Adipose tissue (tissue), 3 donors: ENCODE data around the gene B3GAT1. TPM values are rescaled to one million over a fixed set of nuclear protein-coding genes. Genes with fewer than 3 reads are reported as not detected.

Experiments used
- H3K27ac ChIP-seq: one replicate; pipeline ENCODE4 v1.5.1; 2013; ENCODE audit warnings: low read depth, low read length
- WGBS, 3 donors: extraction: QIAGEN DNeasy Blood & Tissue Kit; methylation state at CpG; one replicate each; pipeline ENCODE4 v1.1.7; 2013; 5-methylcytosine and 5-hydroxymethylcytosine counted together
- polyA plus RNA-seq, 3 donors: library from polyadenylated mRNA; stranded (reverse); fragments of 200-250 nt; gene quantifications; one replicate each; pipeline ENCODE4 v1.2.3, GENCODE V29; 2013
- donor health status: healthy with polysubstance abuse.
- donor health status: Bipolar disorder and iron deficiency.
- donor health status: healthy.

The B3GAT1 gene
- polyA plus RNA-seq, 3 donors, result 0.09 to 1.7 TPM; not detected in 1

DNA sequence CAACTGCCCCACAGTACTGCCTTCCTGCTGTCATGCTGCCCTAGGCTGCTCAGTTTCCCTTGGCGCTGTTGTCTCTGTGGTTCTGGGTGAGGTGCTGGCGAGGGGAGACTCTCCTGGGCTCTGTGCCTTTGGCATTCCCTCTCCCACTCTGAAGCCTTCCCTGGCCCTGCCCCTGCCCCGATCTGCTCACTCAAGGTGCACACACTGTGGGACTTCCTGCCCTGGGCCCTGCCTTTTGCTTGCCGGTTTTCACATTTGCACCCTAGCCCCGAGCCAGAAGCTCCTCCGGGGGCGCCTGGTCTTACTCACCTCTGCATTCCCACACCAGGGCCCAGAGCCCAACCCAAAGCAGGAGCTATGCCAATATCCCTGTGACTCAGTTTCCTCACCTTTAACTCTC, 12.0 kb downstream of the B3GAT1 start:
- H3K27ac ChIP-seq, result no peak overlapping the region
- WGBS, 3 donors, result 70 to 81% (median 79%) methylated on average over 7 of the region's 7 CpGs

DNA sequence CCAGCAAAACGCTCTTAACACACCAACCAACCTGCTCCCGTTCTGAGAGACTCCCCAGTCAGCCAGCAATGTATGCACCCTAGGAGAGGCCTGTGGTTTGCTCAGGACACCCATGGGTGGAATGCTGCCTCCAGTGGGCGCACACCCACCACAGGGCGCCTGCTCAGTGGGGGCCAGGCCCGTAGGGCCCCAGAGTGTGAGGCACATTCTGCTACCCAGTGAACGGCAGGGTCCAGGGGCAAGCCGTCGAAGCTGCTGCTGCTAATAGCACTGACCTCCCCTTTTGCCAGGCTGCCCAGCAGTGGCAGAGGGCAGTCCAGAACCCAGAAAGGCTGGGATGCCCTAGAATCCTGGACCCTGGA, 12.8 kb downstream of the B3GAT1 start:
- H3K27ac ChIP-seq, result no peak overlapping the region
- WGBS, 3 donors, result 72 to 88% (median 84%) methylated on average over 8 of the region's 8 CpGs

DNA sequence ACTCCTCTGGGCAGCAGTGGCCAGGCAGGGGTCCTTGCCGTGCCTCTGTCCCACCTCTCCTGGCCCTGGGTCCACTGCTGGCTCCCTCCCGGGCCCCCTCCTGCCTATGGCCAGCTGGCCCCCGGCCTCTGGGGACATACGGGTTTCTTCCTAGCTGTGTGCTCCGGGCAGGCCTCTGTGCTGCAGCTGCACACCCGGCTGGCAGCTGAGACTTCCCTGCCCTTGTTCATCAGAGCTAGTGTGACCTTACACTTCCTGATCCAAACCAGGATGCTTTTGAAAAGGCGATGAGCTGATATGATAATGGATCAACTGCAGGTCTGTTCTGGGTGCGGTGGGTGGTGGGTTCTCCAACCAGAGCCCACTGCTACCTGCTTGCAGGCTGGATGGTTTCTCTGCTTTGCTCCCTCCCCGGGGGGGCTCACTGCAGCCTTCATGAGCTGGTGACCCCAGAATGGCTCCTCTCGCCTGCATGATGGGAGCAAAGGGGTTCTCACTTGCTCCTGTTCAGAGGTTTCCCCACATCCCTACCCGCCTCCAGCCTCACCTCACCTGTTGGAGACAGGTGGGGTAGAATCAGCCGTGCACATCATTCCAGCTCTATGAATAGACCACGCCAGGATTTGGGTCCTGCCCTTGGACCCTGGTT, 13.3 kb downstream of the B3GAT1 start:
- no peak overlapping the region for H3K27ac ChIP-seq

DNA sequence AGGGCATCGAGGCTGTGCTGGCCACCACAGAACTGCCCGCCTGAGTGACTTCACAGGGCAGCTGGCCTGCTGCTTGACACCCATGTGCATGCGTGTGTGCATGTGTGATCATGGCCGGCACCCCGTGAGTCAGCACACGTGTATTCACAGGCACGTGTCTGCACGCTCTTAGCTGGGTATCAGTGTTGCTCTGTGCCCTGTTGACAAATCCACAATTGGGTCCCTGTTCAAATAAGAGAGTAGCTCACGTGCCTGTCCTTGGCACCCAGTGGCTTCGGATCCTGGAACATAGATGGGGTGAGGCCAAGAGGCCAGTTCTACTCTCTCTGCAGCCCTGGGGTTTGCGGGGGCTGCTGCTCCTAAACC, 14.0 kb downstream of the B3GAT1 start:
- 63 to 85% (median 74%) methylated on average over 11 of the region's 11 CpGs for WGBS, 3 donors

More for the DNA sequence above, 13.3 kb downstream of the B3GAT1 start:
- 55 to 68% (median 63%) methylated on average over 13 of the region's 13 CpGs for WGBS, 3 donors

DNA sequence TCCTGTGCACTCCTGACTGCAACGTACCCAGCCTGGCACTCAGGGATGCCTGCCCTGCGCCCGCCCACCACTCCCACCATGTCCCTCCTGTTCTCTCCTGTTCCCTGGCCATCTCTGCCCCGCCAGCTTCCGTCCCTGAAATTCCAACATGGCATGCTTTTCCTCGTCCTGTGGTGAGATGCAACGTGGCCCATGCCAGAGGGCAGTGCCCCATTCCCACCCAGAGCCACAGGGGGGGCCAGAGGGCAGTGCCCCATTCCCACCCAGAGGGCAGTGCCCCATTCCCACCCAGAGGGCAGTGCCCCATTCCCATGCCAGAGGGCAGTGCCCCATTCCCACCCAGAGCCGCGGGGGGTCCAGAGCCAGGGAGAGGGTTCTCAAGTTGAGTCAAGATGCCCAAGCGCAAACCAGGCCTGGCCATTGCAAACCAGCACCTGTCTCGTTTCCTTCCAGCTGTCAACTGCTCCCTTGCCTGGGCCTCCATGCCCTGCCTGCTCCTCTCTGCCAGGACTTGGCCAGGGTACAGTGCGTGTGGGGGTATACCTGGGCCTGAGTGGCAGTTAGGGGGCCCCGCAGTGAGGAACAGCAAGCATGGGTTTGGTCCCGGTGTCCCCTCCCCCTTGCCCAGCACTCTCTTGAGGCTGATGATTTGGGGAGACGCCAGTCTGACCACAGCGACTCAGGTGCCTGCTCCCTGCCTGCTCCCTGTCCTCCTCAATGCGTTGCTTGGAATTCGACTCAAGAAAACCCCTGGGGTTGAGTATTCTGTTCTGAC, 14.6 kb downstream of the B3GAT1 start:
- no peak overlapping the region for H3K27ac ChIP-seq
- WGBS, 3 donors, result 78 to 85% (median 83%) methylated on average over 18 of the region's 18 CpGs

More for the DNA sequence above, 14.0 kb downstream of the B3GAT1 start:
- H3K27ac ChIP-seq, result no peak overlapping the region

DNA sequence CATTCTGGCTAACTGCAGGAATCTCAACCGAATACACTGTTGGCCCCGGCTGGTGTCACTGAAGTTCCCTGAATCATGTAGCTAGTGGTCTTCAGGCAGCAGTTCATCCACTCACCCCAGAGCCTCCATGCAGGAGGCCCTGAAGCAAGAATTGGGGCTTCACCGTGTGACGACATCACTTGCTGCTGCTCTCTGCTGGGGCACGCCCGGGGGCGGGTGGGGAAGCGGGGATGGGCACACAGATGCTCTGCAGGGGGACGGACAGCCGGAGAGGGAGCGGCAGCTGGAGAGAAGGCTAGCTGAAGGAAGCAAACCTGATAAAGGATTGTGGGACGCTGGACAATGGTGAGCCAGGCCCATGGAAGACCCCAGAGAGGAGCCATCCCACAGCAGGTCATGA, 17.0 kb downstream of the B3GAT1 start:
- no peak overlapping the region for H3K27ac ChIP-seq
- WGBS, 3 donors, result 65 to 86% (median 70%) methylated on average over 12 of the region's 12 CpGs

DNA sequence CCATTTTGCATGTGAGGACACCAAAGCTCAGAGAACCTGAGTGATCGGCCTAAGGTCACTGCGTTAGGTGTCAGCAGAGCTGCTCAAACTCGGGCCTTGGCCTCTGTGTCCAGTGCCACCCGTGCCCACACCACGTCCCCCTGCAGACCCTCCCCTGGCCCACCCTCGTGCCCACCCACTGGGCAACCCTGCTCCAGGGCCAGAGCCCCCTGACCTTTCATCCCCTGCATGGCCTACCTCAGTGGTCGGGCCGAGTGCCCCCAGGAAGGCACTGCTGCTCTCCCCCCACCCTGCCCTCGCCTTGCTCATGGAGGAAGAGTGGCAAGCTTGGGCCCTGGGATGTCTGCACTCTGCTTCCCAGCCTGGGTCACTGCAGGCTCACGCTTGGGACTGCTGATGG, 17.7 kb downstream of the B3GAT1 start:
- 68 to 82% (median 82%) methylated on average over 10 of the region's 10 CpGs for WGBS, 3 donors
- no peak overlapping the region for H3K27ac ChIP-seq

DNA sequence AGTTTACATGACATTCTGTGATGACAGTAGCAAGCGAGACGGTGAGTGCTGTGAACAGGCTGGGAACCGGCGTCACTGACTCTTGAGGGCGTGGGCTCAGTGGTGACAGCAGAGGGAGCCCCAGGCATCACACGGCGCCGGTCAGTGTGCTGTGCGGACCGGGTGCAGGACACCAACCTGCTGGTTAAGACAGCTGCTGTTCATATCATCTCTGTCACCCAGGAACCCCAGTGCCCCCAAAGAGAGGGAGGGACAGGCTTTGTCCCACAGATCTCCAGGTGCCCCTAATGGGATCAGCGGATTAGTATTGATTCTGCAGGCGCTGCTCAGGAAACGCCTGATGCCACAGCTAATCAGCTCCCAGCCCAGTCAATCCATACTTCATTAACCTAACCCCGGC, 18.4 kb downstream of the B3GAT1 start:
- no peak overlapping the region for H3K27ac ChIP-seq
- WGBS, 3 donors, result 14 to 49% (median 37%) methylated on average over 14 of the region's 14 CpGs

DNA sequence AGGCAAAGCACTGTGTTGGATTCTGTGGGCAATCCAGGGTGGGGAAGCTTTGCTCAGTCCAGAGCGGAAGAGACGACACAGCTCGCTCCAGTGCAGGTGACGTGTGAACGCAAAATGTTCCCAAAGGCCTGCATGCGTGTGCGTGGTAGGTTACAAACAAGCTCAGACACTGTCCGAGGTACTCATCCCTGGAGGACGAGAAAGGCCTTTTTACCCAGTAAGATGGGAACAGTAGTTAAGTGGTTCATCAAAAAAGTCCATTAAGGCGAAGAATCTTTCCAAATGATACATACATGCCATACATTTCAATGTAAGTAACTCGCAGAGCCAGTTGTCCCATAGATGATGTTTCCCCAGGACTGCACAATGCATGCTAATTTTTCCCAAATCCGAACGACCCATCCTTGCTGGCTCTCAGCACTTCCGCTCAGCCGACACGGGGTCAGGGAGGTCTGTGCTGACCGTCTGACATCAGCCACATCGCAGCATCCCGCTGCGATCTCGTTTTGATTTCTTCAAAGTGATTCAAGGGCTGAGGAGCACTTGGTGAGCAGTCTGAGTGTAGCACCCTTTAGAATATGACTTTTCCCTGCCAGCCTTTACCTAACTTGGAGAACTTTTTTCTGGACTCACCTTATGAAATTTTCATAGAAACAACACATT, 19.0 kb downstream of the B3GAT1 start:
- no peak overlapping the region for H3K27ac ChIP-seq
- 81 to 84% (median 81%) methylated on average over 21 of the region's 21 CpGs for WGBS, 3 donors

DNA sequence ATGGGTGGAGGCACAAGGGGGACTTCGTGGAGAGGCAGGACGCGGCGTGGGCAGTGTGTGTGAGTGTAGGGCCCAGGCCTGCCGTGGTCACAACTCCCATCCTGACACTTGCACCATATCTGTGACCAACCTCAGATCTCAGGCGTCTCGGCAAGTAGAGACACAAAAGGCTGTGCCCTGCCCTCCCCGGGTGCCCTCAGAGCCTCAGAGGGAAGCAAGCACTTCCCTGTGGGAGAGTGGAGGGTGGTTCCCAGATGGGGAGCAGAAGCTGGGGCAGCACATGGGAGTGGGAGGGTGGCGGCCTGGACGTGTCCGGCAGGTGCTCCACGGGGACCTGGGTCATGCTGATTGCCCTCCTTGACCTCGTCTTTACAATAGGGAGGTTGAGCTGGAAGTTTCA, 20.4 kb downstream of the B3GAT1 start:
- 71 to 91% (median 86%) methylated on average over 9 to 13 of the region's 13 CpGs for WGBS, 3 donors
- H3K27ac ChIP-seq, result no peak overlapping the region

DNA sequence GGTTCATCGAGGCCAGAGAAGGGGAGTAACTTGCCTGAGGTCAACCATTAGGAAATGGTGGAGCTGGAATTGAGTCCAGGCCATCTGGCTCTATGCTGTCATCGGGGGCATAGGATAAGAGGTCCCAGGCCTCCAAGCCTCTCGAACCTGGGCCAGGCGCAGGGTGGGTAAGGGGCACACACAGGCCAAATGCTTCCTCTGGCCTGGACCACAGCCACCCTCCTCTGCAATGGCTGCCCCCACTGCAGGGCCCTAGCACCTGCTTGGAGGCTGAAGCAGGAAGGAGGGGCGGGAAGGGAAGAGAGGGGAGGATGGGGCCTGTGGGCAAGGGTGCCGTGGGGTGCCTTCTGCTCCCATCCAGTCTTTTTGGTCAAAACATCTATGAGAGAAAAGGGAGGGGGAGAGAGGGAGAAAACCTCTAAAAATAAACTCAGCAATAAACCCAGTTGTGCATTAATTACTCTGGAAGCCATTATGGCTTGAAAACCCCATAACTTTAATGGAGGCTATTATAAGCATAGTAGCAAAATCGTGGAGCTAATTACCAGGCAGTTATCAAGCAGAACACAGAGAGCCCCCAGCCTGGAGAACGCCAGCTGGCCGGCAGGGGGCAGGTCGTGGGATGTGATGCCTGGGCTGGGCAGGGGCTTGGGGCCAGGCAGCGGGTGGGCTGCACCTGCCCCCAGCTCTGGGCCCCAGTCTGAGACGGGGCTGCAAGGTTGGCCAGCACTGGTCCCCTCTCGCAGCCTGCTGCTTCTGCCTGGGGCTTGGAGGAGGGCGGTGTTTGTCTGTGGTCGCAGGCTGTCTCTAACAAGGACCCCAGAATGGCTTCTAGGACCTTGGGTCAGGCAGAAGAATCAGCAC, 21.1 kb downstream of the B3GAT1 start:
- no peak overlapping the region for H3K27ac ChIP-seq
- 74 to 79% (median 76%) methylated on average over 12 to 15 of the region's 15 CpGs for WGBS, 3 donors

DNA sequence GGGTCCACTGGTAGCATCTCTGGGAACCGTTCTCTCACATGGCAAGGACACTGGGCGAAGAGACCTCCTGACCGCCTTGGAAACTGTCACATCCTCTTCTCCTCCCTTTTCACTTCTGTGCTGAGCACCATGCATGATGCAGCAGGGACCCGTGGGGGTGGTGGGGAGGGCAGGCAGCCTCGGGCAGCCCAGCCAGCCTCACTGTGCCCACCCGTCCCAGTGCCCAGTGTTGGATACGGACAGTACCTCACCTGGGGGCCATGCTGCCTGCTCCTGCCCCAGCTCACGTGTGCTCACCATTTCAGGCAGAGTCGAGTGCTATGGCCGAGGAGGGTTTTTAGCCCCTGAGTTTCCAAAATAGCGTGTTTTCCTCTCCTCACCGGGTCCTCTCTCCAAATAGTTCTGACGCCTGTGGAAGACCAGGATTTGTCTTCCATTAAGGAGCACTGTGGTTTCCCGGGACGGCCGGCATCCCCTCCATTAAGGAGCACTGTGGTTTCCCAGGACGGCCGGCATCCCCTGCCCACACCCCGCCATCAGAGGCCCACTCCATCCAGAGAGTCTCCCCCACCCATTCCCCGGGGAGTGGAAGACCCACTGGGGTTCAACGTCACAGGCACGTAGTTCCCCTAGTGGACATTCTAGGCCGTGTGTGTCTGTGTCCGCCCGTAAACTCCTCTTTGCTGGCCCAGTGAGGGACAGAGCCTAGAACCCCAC, 22.4 kb downstream of the B3GAT1 start:
- WGBS, 3 donors, result 78 to 89% (median 87%) methylated on average over 25 of the region's 25 CpGs
- no peak overlapping the region for H3K27ac ChIP-seq

DNA sequence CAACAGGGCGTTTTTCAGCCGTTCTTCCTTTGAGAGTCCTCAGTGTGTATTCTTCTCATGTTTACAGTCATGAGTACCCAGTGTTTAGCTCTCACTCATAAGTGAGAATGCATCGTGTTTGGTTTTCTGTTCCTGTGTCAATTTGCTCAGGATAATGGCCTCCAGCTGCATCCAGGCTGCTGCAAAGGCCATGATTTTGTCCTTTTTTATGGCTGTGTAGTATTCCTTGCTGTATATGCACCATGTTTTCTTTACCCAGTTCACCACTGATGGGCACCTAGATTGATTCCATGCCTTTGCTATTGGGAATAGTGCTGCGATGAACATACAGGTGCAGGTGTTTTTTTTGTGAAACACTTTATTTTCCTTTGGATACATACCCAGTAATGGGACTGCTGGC, 23.5 kb downstream of the B3GAT1 start:
- WGBS, 3 donors, result 82 to 88% (median 86%) methylated on average over 4 of the region's 4 CpGs
- no peak overlapping the region for H3K27ac ChIP-seq

DNA sequence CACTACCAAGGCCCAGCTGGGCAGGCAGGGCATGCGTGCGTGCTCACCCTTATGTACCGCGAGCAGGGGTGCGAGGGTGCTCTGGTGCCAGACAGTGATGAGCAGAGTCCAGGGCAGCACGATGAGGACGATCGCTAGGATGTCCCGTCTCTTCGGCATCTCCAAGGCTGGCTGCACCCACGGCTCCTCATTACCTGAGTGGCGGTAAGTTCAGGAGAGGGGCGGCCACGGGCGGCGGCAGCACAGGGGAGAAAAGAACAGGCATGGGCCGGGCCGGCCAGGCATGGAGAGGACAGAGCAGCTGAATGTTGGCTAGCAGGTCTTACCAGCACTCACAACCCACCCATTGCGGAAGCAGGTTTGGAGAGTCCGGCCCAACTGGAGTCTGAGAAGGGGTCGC, 24.5 kb downstream of the B3GAT1 start:
- 83 to 94% (median 93%) methylated on average over 21 of the region's 21 CpGs for WGBS, 3 donors
- no peak overlapping the region for H3K27ac ChIP-seq

DNA sequence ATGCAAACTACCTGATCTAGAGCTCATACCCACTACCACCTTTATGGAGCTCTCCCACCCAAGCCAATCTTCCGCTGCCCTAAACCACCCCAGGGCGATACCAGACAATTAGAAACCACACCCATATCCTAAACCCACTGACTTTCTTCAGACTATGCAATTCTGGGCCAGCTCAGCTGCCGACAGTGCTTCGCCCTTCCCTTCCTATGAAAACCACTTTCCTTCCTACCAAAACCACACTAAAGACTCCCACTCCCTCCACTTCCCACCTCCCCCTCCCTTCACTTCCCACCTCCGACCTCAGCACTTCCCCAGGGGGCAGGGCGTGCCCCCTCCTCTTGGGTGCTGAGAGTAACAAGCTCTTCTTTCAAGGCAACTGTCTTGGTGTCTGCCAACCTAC, 25.1 kb downstream of the B3GAT1 start:
- no peak overlapping the region for H3K27ac ChIP-seq
- WGBS, 3 donors, result 39 to 55% (median 40%) methylated on average over 6 of the region's 6 CpGs

DNA sequence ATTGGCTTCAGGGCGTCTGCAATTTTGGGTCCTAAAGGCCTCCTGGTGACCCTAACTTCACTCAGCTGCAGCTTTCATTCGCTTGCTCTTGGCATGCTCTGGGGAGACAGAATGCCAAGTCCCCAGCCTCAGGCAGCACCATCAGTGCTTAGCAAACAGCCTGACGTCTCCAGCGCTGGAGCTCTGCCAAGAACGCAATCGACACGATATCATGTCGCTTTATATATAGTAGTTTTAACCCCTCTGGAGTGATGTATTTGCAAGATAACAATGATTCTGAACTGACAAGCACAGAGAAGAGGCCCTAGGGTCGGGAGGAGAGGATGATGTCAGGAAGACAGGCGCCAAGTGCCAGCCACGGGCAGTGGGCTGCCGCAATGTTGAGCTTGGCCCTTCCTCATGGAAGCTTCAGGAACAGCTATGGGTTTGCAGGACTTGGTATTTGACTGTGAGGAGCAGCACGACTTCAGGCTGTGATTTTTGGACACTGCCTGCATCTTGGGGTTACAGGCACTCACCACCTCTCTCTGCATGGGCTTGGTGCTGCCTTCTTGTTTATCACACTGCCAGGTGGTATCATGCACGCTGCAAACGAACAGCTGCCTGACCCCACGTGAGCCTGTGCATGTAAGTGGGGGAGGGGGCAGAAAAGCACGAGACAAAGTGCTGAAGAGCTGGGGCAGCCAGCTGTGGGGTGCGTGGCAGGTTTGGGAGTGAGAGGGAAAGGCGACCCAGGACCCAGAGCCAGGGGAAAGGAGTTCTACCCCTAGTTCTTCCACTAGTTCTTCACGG, 26.1 kb downstream of the B3GAT1 start:
- WGBS, 3 donors, result 41 to 50% (median 45%) methylated on average over 19 to 20 of the region's 20 CpGs
- H3K27ac ChIP-seq, result no peak overlapping the region

DNA sequence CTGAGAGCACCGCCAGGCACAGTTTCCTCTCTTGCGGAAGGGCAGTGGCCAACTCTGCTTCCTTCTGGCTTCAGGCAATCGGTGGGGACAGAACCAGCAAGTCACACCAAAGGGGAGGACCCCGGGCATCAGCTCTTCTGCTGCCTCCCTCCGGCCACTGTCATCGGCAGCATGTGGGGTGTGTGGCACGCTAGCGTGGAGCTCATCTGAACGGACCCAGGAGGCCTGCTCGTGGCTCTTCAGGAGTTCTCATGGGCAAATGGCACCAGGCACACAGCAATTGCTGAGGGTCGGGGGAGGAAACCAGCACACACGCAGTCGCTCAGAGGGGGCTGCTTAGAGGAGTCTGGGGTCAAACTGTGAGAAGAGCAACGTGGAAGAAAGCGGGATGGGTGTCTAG, 26.9 kb downstream of the B3GAT1 start:
- WGBS, 3 donors, result 86 to 89% (median 87%) methylated on average over 15 of the region's 15 CpGs
- no peak overlapping the region for H3K27ac ChIP-seq
